Peyer's patch (tissue), 4 donors: ENCODE results near the gene SMG7. TPM values are rescaled to one million over a fixed set of nuclear protein-coding genes. Genes with fewer than 3 reads are reported as not detected.

Experiments
- DNase-seq, 3 donors: peaks; one replicate each; pipeline ENCODE4 v3.0.0-alpha.2; 2017 to 2019
- H3K27ac ChIP-seq, 4 donors: fragments of 200-600 bp; sonication (generic); one replicate each; pipeline ENCODE4 v1.5.1; 2016 to 2019
- H3K27me3 ChIP-seq, 2 donors: fragments of 200-600 bp; sonication (generic); one replicate each; pipeline ENCODE4 v1.5.1; 2019
- H3K36me3 ChIP-seq, 3 donors: fragments of 200-600 bp; sonication (generic); one replicate each; pipeline ENCODE4 v1.5.1; 2016 to 2019
- H3K4me1 ChIP-seq, 4 donors: fragments of 200-600 bp; sonication (generic); one replicate each; pipeline ENCODE4 v1.5.1; 2016 to 2019
- H3K4me3 ChIP-seq, 4 donors: fragments of 200-600 bp; sonication (generic); 1 replicate in 3 of 4; 2 replicates in 1 of 4; pipeline ENCODE4 v1.5.1; 2016 to 2019; ENCODE audit warnings: mild to moderate bottlenecking in 1 of 4
- H3K9me3 ChIP-seq, 4 donors: fragments of 200-600 bp; sonication (generic); one replicate each; pipeline ENCODE4 v1.5.1; 2016 to 2019; ENCODE audit warnings: mild to moderate bottlenecking in 1 of 4
- CTCF ChIP-seq, 6 experiments: fragments of 450-650 bp in 4 of 6; fragments of 200-600 bp in 2 of 6; sonication (generic) in 1 of 6; IDR thresholded peaks; one replicate each; pipeline ENCODE4 v1.5.1; 2017 to 2019; ENCODE audit warnings: antibody characterized with exemption in 6 of 6, mild to moderate bottlenecking in 3 of 6, moderate library complexity in 1 of 6
- POLR2A ChIP-seq, 2 donors: fragments of 450-650 bp; IDR thresholded peaks; one replicate each; pipeline ENCODE4 v1.5.1; 2017; ENCODE audit warnings: antibody characterized with exemption in 2 of 2, mild to moderate bottlenecking in 2 of 2, moderate library complexity in 2 of 2
- total RNA-seq, 4 donors: library from RNA; depleted of rRNA; stranded (reverse); fragments of >200 nt; gene quantifications; one replicate each; pipeline ENCODE4 v1.1.0, GENCODE V29; 2016

The SMG7 gene
- total RNA-seq, 4 donors from 2014 or later, result 46.2 to 72.7 (median 54.3) TPM

- Histone ChIP-seq H3K27me3 (no peaks in the 10 kb centered on the region), H3K27ac (no peak overlapping the region), H3K36me3 (no peaks in the 10 kb centered on the region), H3K9me3 (no peaks in the 10 kb centered on the region), H3K4me3 (no peak overlapping the region), H3K4me1 (peaks cover 0 to 7% (median 0%) of the 10 kb centered on the region in 4 donors)
- no peak for DNase-seq
- no peak for TF ChIP-seq POLR2A (IDR thresholded peaks at IDR 0.05)
- no peak for TF ChIP-seq CTCF (IDR thresholded peaks at IDR 0.05)
Measured at GRCh38 chr1:183582021-183582713, 109.9 kb downstream of the SMG7 start.

GRCh38 chr1:183583466-183583865 is 111.2 kb downstream of the SMG7 start:
- no peak for DNase-seq
- no peak for TF ChIP-seq POLR2A (IDR thresholded peaks at IDR 0.05)
- no peak for TF ChIP-seq CTCF (IDR thresholded peaks at IDR 0.05)

GRCh38 chr1:183584147-183584546 is 111.8 kb downstream of the SMG7 start:
- no peak for DNase-seq
- H3K9me3 ChIP-seq, result no peaks in the 10 kb centered on the region
- no peaks in the 10 kb centered on the region for H3K36me3 ChIP-seq
- peaks cover 0 to 10% (median 2%) of the 10 kb centered on the region in 4 donors for H3K4me1 ChIP-seq
- no peaks in the 10 kb centered on the region for H3K27me3 ChIP-seq
- no peak overlapping the region for H3K27ac ChIP-seq
- TF ChIP-seq POLR2A (IDR thresholded peaks at IDR 0.05) (no peak), CTCF (IDR thresholded peaks at IDR 0.05) (no peak)
- no peak overlapping the region for H3K4me3 ChIP-seq

More at GRCh38 chr1:183583466-183583865, 111.2 kb downstream of the SMG7 start:
- Histone ChIP-seq H3K27ac (no peak overlapping the region), H3K27me3 (no peaks in the 10 kb centered on the region), H3K4me1 (peaks cover 0 to 7% (median 0%) of the 10 kb centered on the region in 4 donors), H3K4me3 (no peak overlapping the region), H3K9me3 (no peaks in the 10 kb centered on the region), H3K36me3 (no peaks in the 10 kb centered on the region)

- Histone ChIP-seq H3K9me3 (no peaks in the 10 kb centered on the region), H3K36me3 (no peaks in the 10 kb centered on the region), H3K4me3 (no peak overlapping the region), H3K27me3 (no peaks in the 10 kb centered on the region), H3K4me1 (peaks cover 0 to 14% (median 2%) of the 10 kb centered on the region in 4 donors), H3K27ac (no peak overlapping the region)
- TF ChIP-seq POLR2A (IDR thresholded peaks at IDR 0.05) (no peak), CTCF (IDR thresholded peaks at IDR 0.05) (no peak)
- DNase-seq, result no peak
Measured at GRCh38 chr1:183585038-183585437, 112.7 kb downstream of the SMG7 start.

- no peak for DNase-seq
- Histone ChIP-seq H3K4me3 (no peak overlapping the region), H3K27me3 (no peaks in the 10 kb centered on the region), H3K36me3 (no peaks in the 10 kb centered on the region), H3K27ac (no peak overlapping the region), H3K9me3 (no peaks in the 10 kb centered on the region), H3K4me1 (peaks cover 0 to 16% (median 4%) of the 10 kb centered on the region in 4 donors)
- TF ChIP-seq CTCF (IDR thresholded peaks at IDR 0.05) (no peak), POLR2A (IDR thresholded peaks at IDR 0.05) (no peak)
Measured at GRCh38 chr1:183586455-183586854, 114.2 kb downstream of the SMG7 start.
